ENCODE results near the gene SH3PXD2A. TPM values are rescaled to one million over a fixed set of nuclear protein-coding genes. Genes with fewer than 3 reads are reported as not detected.

Gene SH3PXD2A
- total RNA-seq, 1 donor from 2014 or later = 17.3 TPM

GRCh38 chr10:103729851-103730250, 125.5 kb downstream of the SH3PXD2A start:
- H3K36me3 ChIP-seq (ENCODE audit: insufficient read depth, low read length) = no peaks in the 10 kb centered on the region
- FAIRE-seq (no peak), DNase-seq (ENCODE audit: low read depth) (no peak)
- H3K27me3 Mint-ChIP-seq (ENCODE audit: low read depth, unreplicated experiment) = peaks cover 11% of the 10 kb centered on the region
- H3K9ac ChIP-seq (ENCODE audit: low read length) = no peak overlapping the region
- H3K27ac Mint-ChIP-seq (ENCODE audit: unreplicated experiment) = no peak overlapping the region
- TF ChIP-seq CTCF (IDR thresholded peaks at IDR 0.05; ENCODE audit: insufficient read depth, low read depth, low read length) (no peak), EZH2 (IDR thresholded peaks at IDR 0.05; ENCODE audit: insufficient read depth, low read length) (no peak)
- no peaks in the 10 kb centered on the region for H3K4me1 ChIP-seq (ENCODE audit: insufficient read depth, low read length)
- no peak overlapping the region for H3K4me3 Mint-ChIP-seq (ENCODE audit: unreplicated experiment)
- H4K20me1 ChIP-seq (ENCODE audit: insufficient read depth, low read length) = no peaks in the 10 kb centered on the region
- peaks cover 4% of the 10 kb centered on the region for H3K36me3 Mint-ChIP-seq (ENCODE audit: low read depth, unreplicated experiment)
- H3K9me3 ChIP-seq (ENCODE audit: insufficient read depth, low read depth, low read length) = no peaks in the 10 kb centered on the region
- no peak overlapping the region for H3K4me2 ChIP-seq (ENCODE audit: low read length)
- no peaks in the 10 kb centered on the region for H3K27me3 ChIP-seq (ENCODE audit: insufficient read depth, low read length)
- H3K4me3 ChIP-seq (ENCODE audit: insufficient read depth, low read depth, low read length) = no peak overlapping the region
- H2AFZ ChIP-seq (ENCODE audit: low read depth, low read length) = no peak overlapping the region
- peaks cover 13% of the 10 kb centered on the region for H3K4me1 Mint-ChIP-seq (ENCODE audit: low read depth, unreplicated experiment)
- H3K9me3 Mint-ChIP-seq (ENCODE audit: unreplicated experiment) = no peaks in the 10 kb centered on the region
- H3K79me2 ChIP-seq (ENCODE audit: insufficient read depth, low read length) = no peaks in the 10 kb centered on the region
- no peak overlapping the region for H3K27ac ChIP-seq (ENCODE audit: low read depth, low read length)

- Histone ChIP-seq H3K36me3 (ENCODE audit: insufficient read depth, low read length) (no peaks in the 10 kb centered on the region), H3K4me1 (ENCODE audit: insufficient read depth, low read length) (no peaks in the 10 kb centered on the region), H3K79me2 (ENCODE audit: insufficient read depth, low read length) (no peaks in the 10 kb centered on the region), H3K27me3 (ENCODE audit: insufficient read depth, low read length) (no peaks in the 10 kb centered on the region), H4K20me1 (ENCODE audit: insufficient read depth, low read length) (no peaks in the 10 kb centered on the region), H3K9ac (ENCODE audit: low read length) (no peak overlapping the region), H3K9me3 (ENCODE audit: insufficient read depth, low read depth, low read length) (no peaks in the 10 kb centered on the region), H3K27ac (ENCODE audit: low read depth, low read length) (no peak overlapping the region), H2AFZ (ENCODE audit: low read depth, low read length) (no peak overlapping the region), H3K4me3 (ENCODE audit: insufficient read depth, low read depth, low read length) (no peak overlapping the region), H3K4me2 (ENCODE audit: low read length) (no peak overlapping the region)
- Mint-ChIP-seq H3K36me3 (ENCODE audit: low read depth, unreplicated experiment) (peaks cover 6% of the 10 kb centered on the region), H3K4me1 (ENCODE audit: low read depth, unreplicated experiment) (peaks cover 11% of the 10 kb centered on the region), H3K27ac (ENCODE audit: unreplicated experiment) (no peak overlapping the region), H3K9me3 (ENCODE audit: unreplicated experiment) (no peaks in the 10 kb centered on the region), H3K4me3 (ENCODE audit: unreplicated experiment) (no peak overlapping the region), H3K27me3 (ENCODE audit: low read depth, unreplicated experiment) (peaks cover 19% of the 10 kb centered on the region)
- no peak for TF ChIP-seq CTCF (IDR thresholded peaks at IDR 0.05; ENCODE audit: insufficient read depth, low read depth, low read length)
- FAIRE-seq (no peak), DNase-seq (ENCODE audit: low read depth) (no peak)
Observed at GRCh38 chr10:103727991-103728689, 127.2 kb downstream of the SH3PXD2A start.

GRCh38 chr10:103727546-103727963, 127.8 kb downstream of the SH3PXD2A start:
- no peak overlapping the region for H3K4me2 ChIP-seq (ENCODE audit: low read length)
- no peak for FAIRE-seq
- H3K27me3 ChIP-seq (ENCODE audit: insufficient read depth, low read length) = no peaks in the 10 kb centered on the region
- TF ChIP-seq CTCF (IDR thresholded peaks at IDR 0.05; ENCODE audit: insufficient read depth, low read depth, low read length) (no peak), EZH2 (IDR thresholded peaks at IDR 0.05; ENCODE audit: insufficient read depth, low read length) (no peak)
- no peaks in the 10 kb centered on the region for H3K9me3 ChIP-seq (ENCODE audit: insufficient read depth, low read depth, low read length)
- no peak overlapping the region for H3K4me3 Mint-ChIP-seq (ENCODE audit: unreplicated experiment)
- peaks cover 19% of the 10 kb centered on the region for H3K27me3 Mint-ChIP-seq (ENCODE audit: low read depth, unreplicated experiment)
- DNase-seq (ENCODE audit: low read depth) = no peak
- no peak overlapping the region for H3K27ac Mint-ChIP-seq (ENCODE audit: unreplicated experiment)
- H3K36me3 Mint-ChIP-seq (ENCODE audit: low read depth, unreplicated experiment) = peaks cover 8% of the 10 kb centered on the region
- no peaks in the 10 kb centered on the region for H3K4me1 ChIP-seq (ENCODE audit: insufficient read depth, low read length)
- no peaks in the 10 kb centered on the region for H3K79me2 ChIP-seq (ENCODE audit: insufficient read depth, low read length)
- H4K20me1 ChIP-seq (ENCODE audit: insufficient read depth, low read length) = no peaks in the 10 kb centered on the region
- H3K36me3 ChIP-seq (ENCODE audit: insufficient read depth, low read length) = no peaks in the 10 kb centered on the region
- no peak overlapping the region for H2AFZ ChIP-seq (ENCODE audit: low read depth, low read length)
- H3K27ac ChIP-seq (ENCODE audit: low read depth, low read length) = no peak overlapping the region
- no peak overlapping the region for H3K9ac ChIP-seq (ENCODE audit: low read length)
- H3K4me1 Mint-ChIP-seq (ENCODE audit: low read depth, unreplicated experiment) = peaks cover 5% of the 10 kb centered on the region
- no peak overlapping the region for H3K4me3 ChIP-seq (ENCODE audit: insufficient read depth, low read depth, low read length)
- H3K9me3 Mint-ChIP-seq (ENCODE audit: unreplicated experiment) = no peaks in the 10 kb centered on the region
